LNCAP (cell line): Measurements from ENCODE around the gene SATB2.

Experiments used
- TF ChIP-seq, protein P1 (sequence below): fragments of 450-650 bp; IDR thresholded peaks from 2 replicates; pipeline ENCODE4 v1.5.1; 2017; ENCODE audit warnings: mild to moderate bottlenecking

The SATB2 gene

DNA sequence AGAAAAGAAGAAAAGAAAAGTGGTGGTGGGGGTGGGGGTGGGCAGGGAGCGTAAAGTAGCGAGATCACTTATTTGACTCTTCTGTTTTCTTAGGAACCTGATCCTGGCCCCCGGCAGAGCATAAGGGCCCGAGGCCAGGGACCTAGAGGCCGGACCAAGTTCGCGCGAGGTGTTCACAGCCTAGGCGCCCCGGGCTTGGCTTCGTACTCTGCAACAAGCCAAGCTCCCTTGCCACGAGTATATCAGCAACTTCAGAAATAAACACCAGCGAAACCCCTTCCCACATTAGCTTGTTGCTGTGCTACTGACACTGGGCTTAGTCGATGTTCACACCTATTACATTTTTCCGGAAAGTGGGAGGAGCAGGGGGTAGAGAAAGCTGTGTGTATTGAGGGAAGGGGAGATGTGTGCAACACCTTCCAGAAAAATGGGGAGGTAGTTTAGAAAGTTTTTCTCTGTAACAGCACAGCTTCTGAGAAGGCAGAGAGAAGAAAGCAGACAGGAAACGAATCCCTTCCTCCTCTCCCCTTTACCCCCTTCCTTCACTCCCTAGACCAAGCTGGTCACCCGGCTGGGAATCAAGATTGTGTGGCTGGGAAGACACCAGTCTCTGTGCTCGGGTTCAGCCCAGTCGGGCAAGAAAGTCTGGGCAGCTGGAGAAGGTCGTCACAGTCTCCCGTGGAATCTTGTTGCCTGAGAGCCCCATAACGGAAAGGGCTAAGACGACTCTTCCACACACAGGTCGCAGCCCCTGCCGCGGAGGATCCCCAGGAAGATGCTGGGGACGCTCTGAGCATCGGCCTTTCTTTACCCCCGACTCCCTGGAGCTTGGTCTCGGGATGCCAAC, 12.0 kb upstream of the SATB2 start:
- TF ChIP-seq, protein P1, sequence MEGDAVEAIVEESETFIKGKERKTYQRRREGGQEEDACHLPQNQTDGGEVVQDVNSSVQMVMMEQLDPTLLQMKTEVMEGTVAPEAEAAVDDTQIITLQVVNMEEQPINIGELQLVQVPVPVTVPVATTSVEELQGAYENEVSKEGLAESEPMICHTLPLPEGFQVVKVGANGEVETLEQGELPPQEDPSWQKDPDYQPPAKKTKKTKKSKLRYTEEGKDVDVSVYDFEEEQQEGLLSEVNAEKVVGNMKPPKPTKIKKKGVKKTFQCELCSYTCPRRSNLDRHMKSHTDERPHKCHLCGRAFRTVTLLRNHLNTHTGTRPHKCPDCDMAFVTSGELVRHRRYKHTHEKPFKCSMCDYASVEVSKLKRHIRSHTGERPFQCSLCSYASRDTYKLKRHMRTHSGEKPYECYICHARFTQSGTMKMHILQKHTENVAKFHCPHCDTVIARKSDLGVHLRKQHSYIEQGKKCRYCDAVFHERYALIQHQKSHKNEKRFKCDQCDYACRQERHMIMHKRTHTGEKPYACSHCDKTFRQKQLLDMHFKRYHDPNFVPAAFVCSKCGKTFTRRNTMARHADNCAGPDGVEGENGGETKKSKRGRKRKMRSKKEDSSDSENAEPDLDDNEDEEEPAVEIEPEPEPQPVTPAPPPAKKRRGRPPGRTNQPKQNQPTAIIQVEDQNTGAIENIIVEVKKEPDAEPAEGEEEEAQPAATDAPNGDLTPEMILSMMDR: no peak

DNA sequence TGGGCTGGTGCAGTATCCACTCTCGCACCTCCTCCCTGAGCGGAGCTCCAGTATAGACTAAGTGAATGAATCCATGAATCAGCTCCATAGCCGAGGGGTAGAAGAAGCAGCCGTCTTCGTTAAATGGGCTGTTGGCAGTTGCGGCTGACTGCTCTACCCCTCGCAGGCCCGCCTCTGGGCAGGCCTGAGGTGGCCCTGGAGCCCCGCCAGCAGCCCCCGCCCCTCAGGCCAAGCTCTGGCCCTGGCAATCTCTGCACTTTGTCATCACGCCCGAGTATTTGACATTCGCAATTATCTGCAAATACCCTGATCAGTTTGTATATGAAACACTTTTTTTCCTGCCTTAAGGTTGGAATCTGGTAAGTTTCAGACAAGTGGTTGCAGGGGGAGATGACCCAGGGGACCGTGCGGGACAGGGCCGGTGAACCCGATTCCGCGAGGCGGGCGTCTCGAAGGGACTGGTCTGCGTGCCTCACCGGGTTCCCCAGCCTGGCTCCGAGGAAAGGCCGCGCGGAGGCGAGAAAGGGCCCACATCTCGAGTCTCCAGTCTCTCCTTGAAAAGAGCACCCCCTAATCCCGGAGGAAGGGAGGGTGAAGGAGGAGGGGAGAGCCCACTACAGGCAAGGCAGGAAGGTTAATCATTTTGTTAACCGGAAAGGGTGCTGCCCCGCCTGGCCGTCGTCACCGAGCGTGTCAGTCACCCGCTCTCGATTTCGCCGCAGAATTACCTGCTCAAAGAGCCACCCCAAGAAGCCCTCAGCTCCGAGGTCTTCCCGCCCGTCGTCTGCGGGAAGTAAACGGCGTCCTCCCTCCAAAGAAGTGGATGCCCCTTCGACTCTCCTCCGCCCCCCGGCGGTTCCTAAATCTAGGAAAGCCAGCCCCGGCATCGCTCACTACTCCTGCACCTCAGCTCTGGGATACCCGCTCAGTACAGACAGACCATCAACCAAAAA, 11.1 kb upstream of the SATB2 start:
- TF ChIP-seq, protein P1: no peak

- TF ChIP-seq, protein P1: no peak
Observed at GRCh38 chr2:199467066-199467822, 9.5 kb upstream of the SATB2 start.

DNA sequence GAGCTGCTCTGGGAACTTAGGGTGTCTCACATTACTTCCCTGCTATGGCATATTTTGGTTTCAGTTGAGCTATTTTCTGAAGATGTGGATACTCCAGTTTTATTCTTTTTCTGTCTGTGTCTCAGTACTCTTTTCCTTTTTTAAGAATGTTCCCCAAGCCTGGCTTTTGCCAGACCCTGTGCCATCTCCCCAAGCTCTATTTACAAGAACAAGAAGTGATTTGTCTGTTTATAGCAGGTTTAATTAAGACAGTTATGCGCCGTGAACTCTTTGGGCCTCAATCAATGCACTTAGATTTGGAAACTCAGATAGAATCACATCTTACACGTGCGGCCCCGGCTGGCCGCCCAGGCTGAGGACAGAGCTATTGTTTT, 8.9 kb upstream of the SATB2 start:
- TF ChIP-seq, protein P1: no peak

- TF ChIP-seq, protein P1: no peak
Observed at GRCh38 chr2:199465988-199466691, 8.4 kb upstream of the SATB2 start.

GRCh38 chr2:199465390-199465789, 7.7 kb upstream of the SATB2 start:
- TF ChIP-seq, protein P1: no peak
